Occipital lobe (tissue), 2 donors: ENCODE results near the gene THRB. TPM values are rescaled to one million over a fixed set of nuclear protein-coding genes. Genes with fewer than 3 reads are reported as not detected.

Source experiments
- DNase-seq: peaks from one replicate; lab custom pipeline; 2025; lab: John Stamatoyannopoulos, UW
- total RNA-seq: library from RNA; depleted of rRNA; stranded (reverse); fragments of >200 nt; gene quantifications from one replicate; pipeline ENCODE4 v1.2.3, GENCODE V29; 2014

Gene THRB
- 44.5 TPM for total RNA-seq

DNA sequence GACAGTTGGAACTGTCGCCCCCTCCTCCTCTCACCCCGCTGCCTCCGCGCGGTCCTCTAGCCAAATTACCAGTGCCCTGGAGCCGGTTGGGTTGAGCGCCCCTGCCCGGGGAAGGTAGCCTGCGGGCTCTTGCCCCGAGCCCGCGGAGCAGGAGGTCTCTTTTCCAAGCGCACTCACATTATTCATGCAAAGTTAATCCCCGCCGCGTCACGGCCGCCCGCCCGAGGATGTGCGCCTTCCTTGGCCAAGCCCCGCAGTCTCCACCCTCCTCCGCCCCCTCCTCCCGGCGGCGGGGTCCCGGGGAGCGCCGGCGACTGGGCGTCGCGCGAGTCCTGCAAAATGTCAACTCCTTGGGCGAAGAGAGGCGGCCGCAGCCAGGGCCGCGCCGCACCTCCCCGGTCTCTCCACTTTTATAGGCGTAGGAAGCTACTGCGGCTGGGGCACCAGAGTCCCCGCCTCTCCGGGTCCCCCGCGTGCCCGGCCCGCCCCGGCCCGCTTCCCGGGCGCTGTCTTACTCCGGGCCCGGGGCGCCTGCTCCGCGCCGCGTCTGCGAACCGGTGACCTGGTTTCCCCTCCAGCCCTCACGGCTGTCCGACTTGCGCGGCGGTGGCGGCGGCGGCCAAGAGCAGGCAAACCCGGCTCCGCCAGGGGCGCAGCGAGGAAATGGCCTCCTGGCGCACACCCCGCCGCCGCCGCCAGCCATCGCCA, at the start of gene THRB:
Gene THRB, minus strand, starts transcription at position 233 of the 708 bp plus-strand sequence.
- DNase-seq: peak; percentile 67

DNA sequence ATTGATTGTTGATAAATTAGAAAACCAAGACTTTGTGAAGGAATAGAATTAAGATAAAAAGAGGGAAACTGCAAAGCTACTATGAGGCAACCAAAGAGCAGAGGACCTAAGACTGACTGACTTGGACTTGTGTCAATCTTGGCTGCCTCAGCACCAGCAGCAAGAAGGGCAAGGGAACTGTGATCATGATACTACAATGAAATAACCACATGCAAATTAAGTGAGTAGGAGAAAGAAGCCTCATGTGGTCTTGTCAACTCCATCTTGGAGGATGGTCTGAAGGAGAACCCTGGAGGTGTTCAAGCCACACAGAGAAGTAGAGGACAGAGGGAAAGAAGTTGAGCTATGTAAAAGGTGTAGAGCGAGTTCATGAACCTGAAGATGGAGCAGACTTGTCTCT, 47.3 kb upstream of the THRB start:
- no peak for DNase-seq

DNA sequence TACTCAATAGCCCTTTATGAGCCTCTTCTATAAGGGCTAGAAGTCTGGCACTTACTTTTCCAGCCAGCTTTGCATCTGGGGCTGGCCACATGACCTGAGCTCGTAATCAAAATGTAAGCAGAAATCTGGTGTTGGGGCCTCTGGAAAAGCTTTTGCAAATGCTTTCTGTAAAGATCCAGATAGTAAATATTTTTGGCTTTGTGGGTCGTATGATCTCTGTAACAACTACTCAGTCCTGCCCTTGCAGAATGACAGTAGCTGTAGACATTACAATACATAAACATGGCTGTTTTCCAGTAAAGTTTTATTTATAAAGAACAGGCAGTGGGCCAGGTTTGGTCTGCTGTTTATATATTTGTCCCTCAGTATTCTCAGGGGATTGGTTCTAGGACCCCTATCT, 46.2 kb upstream of the THRB start:
- DNase-seq: no peak

DNA sequence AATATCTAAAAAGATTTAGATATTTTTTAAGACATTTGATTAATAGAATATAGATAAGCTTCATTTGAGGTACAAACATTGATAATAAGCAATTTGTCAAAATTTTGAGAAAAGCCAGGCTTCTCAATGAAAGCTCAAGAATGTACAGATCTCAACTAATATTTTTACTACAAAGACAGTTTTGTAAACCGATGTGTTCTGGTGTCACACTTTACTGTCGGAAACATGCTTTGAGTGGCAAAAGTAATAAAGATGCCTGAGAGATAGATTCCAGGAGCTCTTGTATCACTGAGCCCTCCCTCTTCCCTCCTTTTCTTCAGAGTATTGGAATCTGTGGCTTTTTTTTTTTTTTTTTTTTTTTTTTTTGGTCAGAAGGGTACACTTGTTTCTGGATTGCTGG, 45.0 kb upstream of the THRB start:
- no peak for DNase-seq

DNA sequence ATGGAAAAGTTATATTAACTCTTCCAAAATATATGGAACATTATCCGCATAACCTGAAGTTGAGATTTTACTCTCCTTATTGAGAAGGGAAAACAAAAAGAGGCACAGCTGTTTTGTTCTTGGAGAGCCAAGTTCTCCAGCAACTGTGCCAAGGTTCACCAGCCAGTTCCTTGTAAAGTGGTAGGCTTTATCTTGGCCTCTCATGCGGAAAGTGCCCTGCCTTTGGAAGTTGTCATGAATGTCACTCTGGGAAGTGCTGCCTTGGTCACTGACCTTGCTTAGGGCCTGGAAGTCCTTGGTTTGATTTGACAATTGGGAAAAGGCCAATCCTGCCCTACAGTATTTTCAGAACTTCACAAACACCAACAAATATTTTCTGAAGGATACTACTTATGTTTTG, 44.2 kb upstream of the THRB start:
- no peak for DNase-seq

DNA sequence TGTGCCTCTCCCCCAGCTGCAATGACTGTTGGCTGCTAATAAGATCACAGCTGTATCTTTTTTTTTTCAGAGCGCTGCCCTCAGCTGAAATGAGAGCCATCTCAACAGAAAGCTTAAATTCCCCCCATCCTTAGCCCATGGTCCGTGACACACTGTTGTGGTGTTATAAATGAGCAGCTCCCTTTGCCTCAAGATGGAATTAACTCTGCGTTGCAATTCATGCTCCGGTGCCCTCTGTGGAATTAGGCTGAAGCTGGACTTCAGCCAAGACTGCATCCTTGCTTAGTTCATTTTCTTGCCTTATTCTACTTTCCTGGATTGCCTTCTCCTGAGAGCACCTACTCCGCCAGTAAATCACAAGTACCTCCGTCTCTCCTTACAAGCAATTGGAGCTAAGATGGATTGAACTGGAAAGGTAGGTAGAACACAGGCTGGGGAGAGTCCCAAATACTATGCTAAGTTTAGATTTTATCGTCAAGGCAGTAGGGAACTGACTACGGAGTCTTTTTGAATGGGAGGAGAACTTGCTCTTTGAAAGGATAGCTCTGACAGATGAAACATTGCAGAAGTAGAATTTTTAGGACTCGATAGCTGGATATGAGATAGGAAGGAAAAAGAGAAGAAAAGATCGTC, 39.0 kb upstream of the THRB start:
- no peak for DNase-seq

DNA sequence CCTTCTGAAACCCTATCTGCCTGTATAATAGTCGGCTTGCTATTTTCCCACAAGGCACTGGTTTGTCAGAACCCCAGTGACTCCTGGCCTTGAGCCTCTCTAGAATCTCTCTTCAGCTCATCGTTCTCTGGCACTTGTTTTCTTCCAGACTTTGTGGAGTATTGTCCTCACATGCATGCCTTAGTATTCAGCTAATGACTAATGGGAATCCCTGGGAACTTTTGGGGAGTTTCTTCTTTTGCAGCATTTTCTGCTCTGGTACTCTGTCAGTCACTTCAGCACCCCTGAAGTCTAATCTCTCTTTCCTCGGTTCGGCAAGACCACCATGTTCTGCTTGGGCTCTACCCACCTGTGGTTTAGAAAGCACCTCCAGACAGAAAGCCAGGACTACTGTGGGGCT, 35.8 kb upstream of the THRB start:
- DNase-seq: no peak

DNA sequence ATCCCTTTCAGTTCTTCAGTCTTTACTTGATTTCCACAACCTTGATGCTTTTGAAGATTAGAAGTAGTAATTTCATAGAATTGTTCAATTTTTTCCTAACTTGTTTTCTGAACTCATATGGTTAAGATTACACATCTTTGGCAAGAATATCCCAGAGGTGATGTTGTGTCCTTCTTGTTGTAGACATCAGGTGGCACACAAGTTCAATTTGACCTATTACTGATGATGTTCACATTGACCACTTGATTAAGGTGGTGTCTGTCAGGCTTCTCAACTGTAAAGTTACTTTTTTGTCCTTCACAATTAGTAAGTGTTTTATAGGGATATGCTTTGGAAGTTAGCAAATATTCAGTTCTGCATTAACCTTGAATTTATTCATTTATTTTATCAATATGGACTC, 34.6 kb upstream of the THRB start:
- DNase-seq: no peak

DNA sequence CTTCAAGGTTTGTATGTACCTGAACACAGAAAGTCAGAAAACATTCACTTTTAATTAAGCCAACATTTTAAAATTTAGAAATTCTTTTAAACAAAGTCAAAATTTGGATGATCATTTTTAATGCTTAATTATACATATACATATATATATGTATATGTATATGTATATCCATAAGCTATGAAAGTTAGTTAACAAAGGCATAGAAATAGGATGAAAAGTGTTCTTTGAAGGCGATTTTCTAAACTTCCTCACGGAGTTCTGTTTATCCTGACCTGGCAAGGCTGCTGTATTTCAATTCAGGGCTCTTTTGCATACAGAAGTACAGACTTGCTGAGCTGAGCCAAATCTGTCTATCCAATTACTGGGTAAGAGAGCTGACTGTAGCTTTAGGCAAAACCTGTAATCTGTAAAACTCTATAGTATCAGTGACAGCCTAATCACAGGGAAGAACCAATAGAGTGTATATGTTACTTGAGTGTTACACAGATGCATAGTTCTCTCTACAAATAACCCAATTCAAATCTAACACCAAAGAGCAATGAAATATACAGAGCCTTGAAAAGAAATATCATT, 32.1 kb upstream of the THRB start:
- DNase-seq: no peak

DNA sequence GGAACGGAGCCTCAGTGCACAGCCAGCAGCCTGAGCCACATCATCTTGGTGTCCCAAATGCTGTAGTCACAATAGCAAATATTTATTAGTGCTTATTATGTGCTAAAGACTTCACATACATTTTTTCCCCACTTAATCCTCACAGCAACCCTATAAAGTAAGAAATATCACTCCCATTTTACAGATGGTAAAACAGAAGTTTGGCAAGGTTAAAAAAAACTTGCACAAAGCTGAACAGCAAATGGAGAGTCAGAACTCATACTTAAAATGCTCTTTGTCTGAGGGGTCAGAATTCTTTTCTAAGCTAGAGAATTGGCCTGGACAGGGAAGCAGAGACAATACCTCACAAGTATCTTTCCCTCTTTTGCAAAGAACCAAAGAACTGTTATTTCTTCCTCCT, 30.9 kb upstream of the THRB start:
- DNase-seq: no peak

DNA sequence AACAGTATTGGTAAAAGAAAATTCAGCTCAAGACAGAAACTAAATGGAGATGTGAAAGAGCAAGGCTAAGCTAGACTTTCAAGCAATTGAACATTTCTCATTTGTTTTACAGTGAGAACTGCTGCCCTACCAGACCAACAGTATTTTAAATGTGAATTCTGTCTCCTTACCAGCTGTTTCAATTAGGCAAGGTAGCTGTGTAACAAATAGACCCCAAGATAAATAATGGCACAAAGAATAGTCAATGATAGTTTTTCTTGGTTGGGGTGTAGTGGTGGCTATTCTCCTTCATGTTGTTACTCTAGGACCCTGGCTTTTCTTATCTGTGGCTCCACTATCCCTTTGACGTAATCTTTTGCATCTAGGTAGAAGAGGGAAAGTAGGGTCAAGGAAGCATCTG, 30.4 kb upstream of the THRB start:
- no peak for DNase-seq

DNA sequence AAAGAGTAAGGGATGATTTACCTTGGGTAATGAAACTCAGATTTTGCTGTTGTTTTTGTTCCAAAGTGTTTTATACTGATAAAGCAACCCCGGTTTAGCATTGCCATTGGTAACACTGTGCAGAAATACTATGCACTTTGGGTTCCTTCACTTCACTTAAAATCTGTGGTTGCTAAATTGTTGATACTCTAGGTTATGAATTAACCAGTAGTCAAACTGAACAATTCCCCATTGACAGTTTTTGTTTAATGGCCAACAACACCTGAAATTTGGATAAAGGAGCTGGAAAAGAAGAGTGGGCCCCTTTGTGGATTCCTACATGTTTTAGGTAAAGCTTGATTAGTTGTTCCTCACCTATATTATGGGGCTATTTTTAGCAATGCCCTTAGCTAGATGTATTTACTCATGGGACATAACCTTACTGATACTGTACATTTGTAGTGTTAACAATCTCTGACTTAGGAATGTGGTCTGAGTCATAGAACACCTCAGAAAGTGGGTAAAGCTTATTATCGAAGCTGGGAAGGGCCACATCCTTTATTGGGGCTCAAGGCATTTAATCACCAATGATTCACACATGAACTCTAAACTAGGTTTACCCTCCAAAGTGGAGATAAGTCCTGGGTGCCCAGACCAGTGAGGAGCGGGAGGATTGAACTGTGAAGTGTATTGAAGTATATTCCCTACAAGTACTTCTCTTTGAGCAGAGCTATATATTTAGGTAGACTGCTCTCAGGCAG, 29.5 kb upstream of the THRB start:
- no peak for DNase-seq

DNA sequence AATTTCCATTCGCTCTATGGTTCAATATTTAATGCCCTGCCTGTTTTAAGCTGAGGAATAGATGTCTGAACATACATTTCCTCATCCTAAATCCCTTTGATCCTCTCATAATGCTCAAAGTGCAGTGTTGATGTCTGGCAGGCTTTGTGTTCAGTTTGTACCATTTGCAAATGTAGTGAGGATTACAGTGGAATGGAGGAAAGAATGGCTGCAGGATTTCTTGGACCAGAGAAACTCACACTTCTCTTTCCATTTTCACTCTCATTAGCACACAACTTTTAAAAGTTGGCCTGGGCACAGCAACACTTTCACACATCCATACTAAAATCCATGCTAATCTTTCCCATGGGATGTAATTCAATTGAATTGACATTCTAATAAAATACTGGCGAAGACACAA, 28.6 kb upstream of the THRB start:
- DNase-seq: no peak

DNA sequence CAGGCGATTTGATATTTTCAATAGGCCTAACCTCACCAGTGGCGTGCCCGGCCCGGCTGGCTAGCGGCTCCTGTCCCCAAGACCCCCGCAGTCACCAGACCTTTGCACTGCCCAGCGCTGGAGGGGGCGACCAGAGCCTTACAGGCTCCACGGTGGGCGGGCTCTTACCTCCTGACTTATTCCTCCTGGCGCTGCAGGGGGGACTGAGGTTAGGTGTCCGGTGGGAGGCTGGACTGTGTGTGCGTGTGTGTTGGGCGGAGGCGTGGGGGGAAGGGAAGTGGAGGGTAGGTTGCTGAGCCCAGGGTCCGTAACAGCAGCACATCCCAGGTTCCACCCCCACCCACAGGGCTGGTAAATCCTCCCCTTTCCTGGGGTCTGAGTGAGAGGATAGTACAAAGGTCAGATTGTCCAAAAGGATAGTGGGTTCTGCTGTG, 27.5 kb upstream of the THRB start:
- DNase-seq: no peak

DNA sequence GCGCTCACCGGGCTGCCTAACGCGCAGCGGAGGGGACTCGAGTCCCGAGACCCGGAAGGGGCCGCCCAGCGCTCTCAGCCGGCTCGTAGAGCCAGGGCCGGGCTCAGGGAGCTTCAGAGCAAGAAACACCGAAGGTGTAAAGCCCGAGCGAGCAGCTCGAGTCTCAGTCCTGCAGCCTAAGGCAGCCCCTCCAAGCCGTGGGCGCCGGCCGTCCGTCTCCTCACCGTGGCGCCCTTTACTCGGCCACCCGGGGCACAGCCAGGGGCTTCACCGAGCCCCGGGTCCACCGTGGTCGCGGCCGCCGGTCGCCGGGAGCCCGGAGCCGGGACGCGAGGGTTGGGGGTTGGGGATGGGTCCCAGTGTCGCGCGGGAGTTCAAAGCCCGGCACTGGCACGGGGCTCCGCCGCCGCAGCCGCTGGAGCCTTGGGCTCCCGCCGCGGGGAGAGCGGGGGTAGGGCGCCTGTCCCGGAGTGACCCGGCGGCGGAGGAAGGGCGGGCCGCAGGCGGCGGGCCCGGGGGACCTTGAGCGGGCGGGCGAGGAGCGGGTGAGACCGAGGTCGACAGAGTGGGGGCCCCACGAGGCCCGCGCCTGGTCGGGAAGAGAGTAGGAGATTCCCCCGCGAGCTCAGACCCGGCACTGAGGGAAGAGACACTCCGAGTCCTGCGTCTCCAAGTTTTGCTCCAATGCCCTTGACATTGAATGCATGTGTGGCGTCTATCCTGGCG, 26.9 kb upstream of the THRB start:
- DNase-seq: no peak

DNA sequence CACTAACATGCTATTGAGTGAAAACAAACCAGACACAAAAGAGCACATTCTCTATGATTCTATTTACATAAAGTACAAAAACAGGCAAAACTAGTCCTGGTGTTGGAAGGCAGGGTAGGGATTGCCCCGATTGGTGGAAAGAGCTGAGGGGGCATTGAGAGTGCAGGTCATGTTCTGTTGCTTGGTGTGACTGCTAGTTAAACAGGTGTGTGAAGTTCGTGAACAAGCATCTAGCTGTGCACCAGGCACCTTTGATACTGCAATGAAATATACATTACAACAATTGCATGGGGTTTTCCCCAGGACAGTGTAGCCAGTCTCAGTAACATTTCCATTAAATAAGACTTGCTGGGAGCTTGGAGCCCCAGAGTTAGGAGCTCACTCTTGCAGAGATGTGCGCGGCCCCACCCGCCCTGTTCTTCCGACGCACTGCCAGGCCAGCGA, 26.3 kb upstream of the THRB start:
- DNase-seq: peak; percentile 44

DNA sequence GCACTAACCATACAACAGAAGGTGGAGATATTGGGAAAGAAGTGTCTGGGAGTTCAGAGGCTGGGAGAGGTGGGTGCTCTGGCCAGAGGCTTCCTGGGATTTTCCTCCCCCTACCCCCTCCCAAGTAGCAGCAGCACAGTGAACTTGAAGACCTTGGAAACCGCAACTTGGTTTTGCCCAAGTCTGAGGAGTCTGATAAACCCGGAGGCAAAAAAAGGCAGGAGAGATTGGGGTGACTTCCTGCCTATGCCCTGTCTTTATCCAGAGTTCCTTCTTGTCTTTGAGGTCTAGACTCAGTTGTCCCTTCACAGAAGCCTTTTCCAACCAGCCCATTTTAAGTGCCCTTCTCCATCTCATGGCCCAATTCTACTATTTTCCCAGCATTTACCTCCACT, 25.4 kb upstream of the THRB start:
- no peak for DNase-seq

DNA sequence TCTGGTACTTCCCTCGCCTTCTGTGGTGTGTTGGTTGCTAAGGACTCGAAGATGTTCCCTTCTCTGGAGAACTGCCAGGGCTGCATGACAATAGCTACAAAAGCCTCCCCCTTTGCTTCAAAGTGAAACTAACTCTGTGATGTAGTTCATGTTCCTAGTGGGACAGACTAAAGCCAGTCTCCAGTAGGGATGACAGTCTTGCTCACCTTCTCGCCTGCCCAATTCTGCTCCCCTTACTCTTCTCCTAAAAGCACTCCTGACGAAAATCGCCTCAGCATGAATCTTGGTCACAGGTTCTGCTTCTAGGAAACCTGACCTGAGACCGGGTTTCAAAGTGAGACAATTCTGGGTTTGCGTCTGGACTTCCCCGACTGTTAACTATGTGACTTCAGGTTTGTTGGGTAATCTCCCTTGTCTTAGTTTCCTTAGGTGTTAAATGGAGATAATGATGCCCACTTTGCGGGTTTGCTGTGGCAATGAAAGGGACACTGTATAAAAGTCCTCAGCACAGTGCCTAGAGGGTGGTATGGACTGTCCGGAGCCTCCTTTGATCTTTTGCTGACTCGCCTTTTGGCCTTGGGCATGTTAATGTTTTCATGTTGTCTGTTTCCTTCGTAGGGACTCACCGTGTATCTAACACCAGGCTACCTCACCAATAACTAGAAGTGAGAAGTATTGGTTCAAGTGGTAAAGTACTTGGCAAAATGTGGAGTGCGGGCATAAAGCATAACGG, 24.9 kb upstream of the THRB start:
- no peak for DNase-seq

DNA sequence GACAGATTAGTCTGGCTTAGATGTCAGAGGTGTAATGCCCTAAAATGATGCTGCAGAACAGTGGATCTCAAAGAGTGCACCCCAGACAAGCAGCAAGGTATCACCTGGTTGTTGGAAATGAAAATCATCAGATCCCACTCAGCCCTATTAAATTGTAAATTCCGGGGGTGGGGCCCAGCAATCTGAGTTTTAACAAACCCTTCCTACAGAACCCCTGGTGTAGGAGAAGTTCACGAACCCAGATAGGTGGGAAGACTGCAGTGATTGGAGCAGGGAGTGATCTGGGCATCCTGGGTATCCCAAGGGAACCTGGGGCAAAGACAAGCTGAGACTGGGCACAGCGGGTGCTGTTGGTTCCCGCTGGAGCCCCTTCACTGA, 24.3 kb upstream of the THRB start:
- DNase-seq: no peak

DNA sequence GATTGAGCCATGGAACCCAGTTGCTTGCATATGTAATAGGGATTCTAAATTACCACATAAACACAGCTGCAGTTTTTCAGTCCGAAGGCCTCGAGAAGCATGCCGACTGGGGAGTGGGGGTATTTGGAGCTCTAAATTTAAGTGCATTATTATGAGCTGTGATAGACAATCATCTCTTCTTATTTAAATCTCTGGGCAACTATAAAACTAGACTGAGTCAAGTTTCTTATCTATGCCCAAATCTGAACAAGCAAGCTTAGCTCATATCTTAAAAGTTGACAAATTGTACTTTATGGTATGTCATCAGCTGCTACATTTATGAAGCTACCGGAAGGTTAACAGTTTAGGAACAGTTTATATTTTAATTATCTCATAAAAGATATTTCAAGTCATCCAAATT, 19.5 kb upstream of the THRB start:
- no peak for DNase-seq

DNA sequence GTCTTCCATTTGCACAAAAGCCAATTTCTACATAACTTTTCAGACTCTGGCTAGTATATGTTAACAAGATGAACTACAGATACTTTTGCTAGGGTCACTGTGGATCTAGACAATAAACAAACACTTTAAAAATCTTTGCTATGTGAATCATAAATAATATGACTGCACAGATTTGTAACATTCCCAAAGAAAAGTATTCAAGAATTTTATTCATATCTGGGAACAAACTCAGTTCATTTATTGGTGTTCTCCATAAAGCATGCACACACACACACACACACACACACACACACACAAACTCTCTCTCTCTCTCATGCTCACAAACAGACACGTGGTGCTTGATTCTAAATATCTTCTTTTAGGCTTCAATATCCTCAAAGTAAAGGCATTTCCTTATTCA, 18.8 kb upstream of the THRB start:
- DNase-seq: no peak
